Pancreas (tissue), 10 donors: Measurements from ENCODE around the gene TXNDC2. TPM values are rescaled to one million over a fixed set of nuclear protein-coding genes. Genes with fewer than 3 reads are reported as not detected.

Experiments
- ATAC-seq, 4 donors: fragments of 200-7000 bp; cut with Tn5 transposase; one replicate each; pipeline versions ENCODE4 v1.8.0 to v1.9.1; 2020; ENCODE audit warnings: mild to moderate bottlenecking in 4 of 4, moderate library complexity in 4 of 4
- DNase-seq, 6 donors: peaks; one replicate each; pipeline ENCODE4 v3.0.0-alpha.2; 2020
- FAIRE-seq: peaks from 2 replicates; lab custom pipeline; 2012; peaks lifted over from hg19 to GRCh38; lab: Jason Lieb, UNC
- H3K27ac ChIP-seq, 4 donors: fragments of 200-600 bp; sonication (generic); 1 replicate in 3 of 4; 2 replicates in 1 of 4; pipeline versions ENCODE4 v1.5.0 to v1.8.0; 2020
- H3K27me3 ChIP-seq, 4 donors: fragments of 200-600 bp; one replicate each; pipeline ENCODE4 v1.8.0; 2021
- H3K36me3 ChIP-seq, 3 donors: fragments of 200-600 bp; sonication (generic) in 1 of 3; one replicate each; pipeline versions ENCODE4 v1.5.0 to v1.8.0; 2020 to 2021
- H3K4me1 ChIP-seq, 3 donors: fragments of 200-600 bp; one replicate each; pipeline ENCODE4 v1.8.0; 2021
- H3K4me3 ChIP-seq, 4 donors: fragments of 200-600 bp; sonication (generic) in 2 of 4; one replicate each; pipeline versions ENCODE4 v1.5.0 to v1.8.0; 2020 to 2021
- H3K9me3 ChIP-seq, 4 donors: fragments of 200-600 bp; one replicate each; pipeline ENCODE4 v1.8.0; 2021
- CTCF ChIP-seq, 4 donors: fragments of 200-600 bp; sonication (generic) in 3 of 4; IDR thresholded peaks; one replicate each; pipeline versions ENCODE4 v1.5.0 to v1.8.0; 2021; ENCODE audit warnings: antibody characterized with exemption in 4 of 4
- WGBS, 2 donors: extraction: QIAGEN DNeasy Blood & Tissue Kit; methylation state at CpG; one replicate each; pipeline ENCODE4 v1.1.7; 2013; 5-methylcytosine and 5-hydroxymethylcytosine counted together
- intact Hi-C, 3 donors: fragments of 100-400 bp; cut with DNase I; formaldehyde crosslinking; loops; one replicate each; pipeline versions ENCODE4 v1.11.1 to v1.14.2; 2022
- polyA plus RNA-seq, 2 donors: library from polyadenylated mRNA; stranded (reverse); fragments of 200-250 nt; gene quantifications; one replicate each; pipeline ENCODE4 v1.2.3, GENCODE V29; 2013
- total RNA-seq, 6 donors: library from RNA; stranded (reverse); fragmentation: NEBNext Ultra II Directional in 4 of 6; extraction: Animal tissue kit (Norgen Biotek cat#: 25700) in 4 of 6; gene quantifications; one replicate each; pipeline versions ENCODE4 v1.2.1 to v1.2.4, GENCODE V29; 2021 to 2023
- donor health status: healthy with polysubstance abuse.
- donor health status: DM: no; HTN: no; CAD: no; lungs with moderate emphysema.
- donor health status: DM: no; HTN: no; CAD: no.
- donor health status: control.
- donor health status: control.
- donor health status: Bipolar disorder and iron deficiency.
- donor health status: DM: yes; HTN: yes; CAD: no.
- donor health status: DM: no; HTN: no; CAD: no.
- donor health status: DM: no; HTN: no; CAD: no.
- donor health status: DM: yes; HTN: yes; CAD: no.

TXNDC2 gene
- total and polyA plus RNA-seq, 8 donors = not detected

- no peaks in the 10 kb centered on the region for H3K36me3 ChIP-seq
- no peaks in the 10 kb centered on the region for H3K27me3 ChIP-seq
- WGBS, 2 donors = 70 to 72% methylated on average over 8 of the region's 8 CpGs
- intact Hi-C loops = no loop called here
- FAIRE-seq (no peak), DNase-seq (no peak), ATAC-seq (no peak)
- no peaks in the 10 kb centered on the region for H3K9me3 ChIP-seq
- no peak overlapping the region for H3K27ac ChIP-seq
- peaks cover 22 to 84% (median 81%) of the 10 kb centered on the region in 3 donors for H3K4me1 ChIP-seq
- H3K4me3 ChIP-seq = no peak overlapping the region
- TF ChIP-seq CTCF (IDR thresholded peaks at IDR 0.05) = no peak
These were observed 33.9 kb downstream of the TXNDC2 start for GRCh38 chr18:9919564-9920232.

GRCh38 chr18:9922592-9923311 lies 37.0 kb downstream of the TXNDC2 start:
- H3K9me3 ChIP-seq = no peaks in the 10 kb centered on the region
- intact Hi-C loops = no loop called here
- WGBS, 2 donors = 36 to 38% methylated on average over 4 of the region's 4 CpGs
- no peak overlapping the region for H3K4me3 ChIP-seq
- DNase-seq = no peak
- no peak for TF ChIP-seq CTCF (IDR thresholded peaks at IDR 0.05)
- no peak for ATAC-seq
- H3K27me3 ChIP-seq = no peaks in the 10 kb centered on the region
- peaks cover 46 to 90% (median 85%) of the 10 kb centered on the region in 3 donors for H3K4me1 ChIP-seq
- H3K36me3 ChIP-seq = no peaks in the 10 kb centered on the region
- no peak overlapping the region for H3K27ac ChIP-seq
- no peak for FAIRE-seq

- DNase-seq = no peak
- Histone ChIP-seq H3K27ac (no peak overlapping the region), H3K27me3 (no peaks in the 10 kb centered on the region), H3K4me3 (no peak overlapping the region), H3K4me1 (peaks cover 34 to 87% (median 82%) of the 10 kb centered on the region in 3 donors), H3K9me3 (no peaks in the 10 kb centered on the region), H3K36me3 (no peaks in the 10 kb centered on the region)
- TF ChIP-seq CTCF (IDR thresholded peaks at IDR 0.05) = no peak
- no peak for FAIRE-seq
- intact Hi-C loops = no loop called here
- no peak for ATAC-seq
- 23 to 32% methylated on average over 4 of the region's 4 CpGs for WGBS, 2 donors
These were observed 38.7 kb downstream of the TXNDC2 start for GRCh38 chr18:9924371-9924943.

- no peak for FAIRE-seq
- Histone ChIP-seq H3K27me3 (no peaks in the 10 kb centered on the region), H3K4me1 (peaks cover 33 to 86% (median 81%) of the 10 kb centered on the region in 3 donors), H3K4me3 (no peak overlapping the region), H3K9me3 (no peaks in the 10 kb centered on the region), H3K36me3 (no peaks in the 10 kb centered on the region), H3K27ac (peak overlapping the region in 1 of 4 donors; percentile 17)
- peak in 3 of 4 donors; percentile 26 to 34 (median 28) for ATAC-seq
- DNase-seq = no peak
- TF ChIP-seq CTCF (IDR thresholded peaks at IDR 0.05) = no peak
- WGBS, 2 donors = 51 to 67% methylated on average over 1 of the region's 1 CpG
- intact Hi-C loops = no loop called here
These were observed 39.6 kb downstream of the TXNDC2 start for GRCh38 chr18:9925369-9925768.
